H9 (cell line): ENCODE measurements around the gene PKP1. TPM values are rescaled to one million over a fixed set of nuclear protein-coding genes. Genes with fewer than 3 reads are reported as not detected.

Experiments
- DNase-seq: peaks from one replicate; pipeline ENCODE4 v3.0.0-alpha.2; 2017
- H2AFZ ChIP-seq: one replicate; pipeline ENCODE4 v1.6.1; 2013; ENCODE audit warnings: mild to moderate bottlenecking, low read length, control low read depth, moderate library complexity
- H2AK5ac ChIP-seq: 2 replicates; pipeline ENCODE4 v1.6.1; 2013; ENCODE audit warnings: low read length, control low read depth, mixed read lengths; ENCODE audit not compliant: insufficient read length
- H2BK120ac ChIP-seq: one replicate; pipeline ENCODE4 v1.6.1; 2013; ENCODE audit warnings: low read depth, mild to moderate bottlenecking, low read length, control low read depth, inconsistent platforms; ENCODE audit not compliant: poor library complexity, severe bottlenecking
- H2BK12ac ChIP-seq: 2 replicates; pipeline ENCODE4 v1.6.1; 2013; ENCODE audit warnings: low read length, control low read depth, mixed read lengths, low read depth; ENCODE audit not compliant: insufficient read length
- H2BK15ac ChIP-seq: 2 replicates; pipeline ENCODE4 v1.6.1; 2013; ENCODE audit warnings: low read depth, low read length, control low read depth
- H2BK20ac ChIP-seq: one replicate; pipeline ENCODE4 v1.6.1; 2013; ENCODE audit warnings: low read depth, mild to moderate bottlenecking, low read length, control low read depth, inconsistent platforms; ENCODE audit not compliant: poor library complexity, severe bottlenecking
- H2BK5ac ChIP-seq: 2 replicates; pipeline ENCODE4 v1.6.1; 2013; ENCODE audit warnings: low read length, control low read depth, mixed read lengths; ENCODE audit not compliant: insufficient read length
- H3K14ac ChIP-seq: 2 replicates; pipeline ENCODE4 v1.6.1; 2013; ENCODE audit warnings: low read length, control low read depth; ENCODE audit not compliant: insufficient read depth
- H3K18ac ChIP-seq: 2 replicates; pipeline ENCODE4 v1.6.1; 2013; ENCODE audit warnings: low read depth, mild to moderate bottlenecking, mixed read lengths, low read length, control low read depth; ENCODE audit not compliant: insufficient read length
- H3K23ac ChIP-seq: 2 replicates; pipeline ENCODE4 v1.6.1; 2013; ENCODE audit warnings: low read length, control low read depth, mixed read lengths, low read depth; ENCODE audit not compliant: insufficient read length
- H3K23me2 ChIP-seq: 2 replicates; pipeline ENCODE4 v1.6.1; 2013; ENCODE audit warnings: low read depth, mild to moderate bottlenecking, mixed read lengths, low read length, control low read depth; ENCODE audit not compliant: insufficient read length, poor library complexity, severe bottlenecking
- H3K27ac ChIP-seq: 2 replicates; pipeline ENCODE4 v1.5.1; 2013; ENCODE audit warnings: low read length, control low read depth, mixed read lengths, low read depth; ENCODE audit not compliant: insufficient read length
- H3K27me3 ChIP-seq: 2 replicates; pipeline ENCODE4 v1.6.1; 2013; ENCODE audit warnings: low read length, control low read depth, inconsistent platforms; ENCODE audit not compliant: insufficient read depth
- H3K4ac ChIP-seq: 2 replicates; pipeline ENCODE4 v1.6.1; 2013; ENCODE audit warnings: low read depth, mild to moderate bottlenecking, control low read depth, inconsistent platforms, low read length, moderate library complexity
- H3K4me1 ChIP-seq: 2 replicates; pipeline ENCODE4 v1.6.1; 2013; ENCODE audit warnings: low read length, control low read depth, inconsistent platforms; ENCODE audit not compliant: insufficient read depth
- H3K4me2 ChIP-seq: 2 replicates; pipeline ENCODE4 v1.6.1; 2013; ENCODE audit warnings: low read length, control low read depth, mixed read lengths; ENCODE audit not compliant: insufficient read length, insufficient read depth
- H3K56ac ChIP-seq: 2 replicates; pipeline ENCODE4 v1.6.1; 2013; ENCODE audit warnings: low read depth, mild to moderate bottlenecking, mixed read lengths, low read length, control low read depth; ENCODE audit not compliant: insufficient read length
- H3K79me1 ChIP-seq: 2 replicates; pipeline ENCODE4 v1.6.1; 2013; ENCODE audit warnings: low read depth, mild to moderate bottlenecking, moderate library complexity, low read length, control low read depth, inconsistent platforms; ENCODE audit not compliant: insufficient read depth, poor library complexity, severe bottlenecking
- H3K79me2 ChIP-seq: 2 replicates; pipeline ENCODE4 v1.6.1; 2013; ENCODE audit warnings: low read length, control low read depth, inconsistent platforms; ENCODE audit not compliant: insufficient read depth
- H3K9ac ChIP-seq: 2 replicates; pipeline ENCODE4 v1.6.1; 2013; ENCODE audit warnings: low read length, control low read depth, mixed read lengths; ENCODE audit not compliant: insufficient read length; ENCODE audit errors: extremely low read depth
- H3K9me3 ChIP-seq: one replicate; pipeline ENCODE4 v1.6.1; 2013; ENCODE audit warnings: low read depth, low read length, inconsistent platforms; ENCODE audit not compliant: control insufficient read depth
- H3T11ph ChIP-seq: one replicate; pipeline ENCODE4 v1.6.1; 2013; ENCODE audit warnings: mild to moderate bottlenecking, low read length, control low read depth, inconsistent platforms
- H4K20me1 ChIP-seq: one replicate; pipeline ENCODE4 v1.6.1; 2013; ENCODE audit not compliant: control insufficient read depth, insufficient read length, insufficient read depth
- H4K5ac ChIP-seq: 2 replicates; pipeline ENCODE4 v1.6.1; 2013; ENCODE audit warnings: low read depth, mild to moderate bottlenecking, mixed read lengths, low read length, control low read depth; ENCODE audit not compliant: insufficient read length
- H4K8ac ChIP-seq: replicated peaks from 2 replicates; pipeline ENCODE4 v1.6.1; 2013; ENCODE audit warnings: low read length, control low read depth, mixed read lengths, low read depth; ENCODE audit not compliant: insufficient read length
- H4K91ac ChIP-seq: 2 replicates; pipeline ENCODE4 v1.6.1; 2013; ENCODE audit warnings: low read depth, mild to moderate bottlenecking, moderate library complexity, mixed read lengths, low read length, control low read depth; ENCODE audit not compliant: insufficient read length
- H3K27ac Mint-ChIP-seq, 3 experiments: 2 replicates in 2 of 3; 3 replicates in 1 of 3; pipeline ENCODE4 v1.8.0; 2020 to 2021; ENCODE audit warnings: mixed read lengths in 3 of 3, mild to moderate bottlenecking in 1 of 3, moderate library complexity in 1 of 3
- H3K27me3 Mint-ChIP-seq: 2 replicates; pipeline ENCODE4 v1.8.0; 2021; ENCODE audit warnings: low read depth, mild to moderate bottlenecking, moderate library complexity, mixed read lengths
- H3K36me3 Mint-ChIP-seq, 3 experiments: 2 replicates in 2 of 3; 3 replicates in 1 of 3; pipeline ENCODE4 v1.8.0; 2020 to 2021; ENCODE audit warnings: low read depth in 3 of 3, mixed read lengths in 3 of 3; ENCODE audit not compliant: insufficient read depth in 1 of 3
- H3K4me1 Mint-ChIP-seq, 2 experiments: 2 replicates each; pipeline ENCODE4 v1.8.0; 2020; ENCODE audit warnings: mixed read lengths in 2 of 2
- H3K4me3 Mint-ChIP-seq, 2 experiments: 2 replicates in 1 of 2; 3 replicates in 1 of 2; pipeline ENCODE4 v1.8.0; 2020 to 2021; ENCODE audit warnings: mild to moderate bottlenecking in 2 of 2, mixed read lengths in 2 of 2, moderate library complexity in 1 of 2
- H3K9me3 Mint-ChIP-seq, 2 experiments: 2 replicates in 1 of 2; 3 replicates in 1 of 2; pipeline ENCODE4 v1.8.0; 2020; ENCODE audit warnings: mild to moderate bottlenecking in 2 of 2, mixed read lengths in 2 of 2, moderate library complexity in 1 of 2
- CTCF ChIP-seq: fragments of 200-600 bp; sonication (generic); conservative IDR thresholded peaks from 3 replicates; pipeline ENCODE4 v1.8.0; 2021; ENCODE audit warnings: antibody characterized with exemption, mild to moderate bottlenecking
- WGBS: extraction: QIAGEN DNeasy Blood & Tissue Kit; methylation state at CpG from one replicate; pipeline ENCODE4 v1.1.7; 2013; ENCODE audit warnings: missing lambda C conversion rate, low lambda C conversion rate, mixed read lengths; ENCODE audit not compliant: insufficient read length; ENCODE audit errors: extremely low coverage; 5-methylcytosine and 5-hydroxymethylcytosine counted together
- total RNA-seq: library from RNA; stranded (reverse); gene quantifications from 2 replicates; pipeline ENCODE4 v1.2.1, GENCODE V29; 2021

The PKP1 gene
- total RNA-seq, 1 experiment from 2014 or later: 0.09 TPM

- H3K27me3 Mint-ChIP-seq: peaks cover 9% of the 10 kb centered on the region
- Histone ChIP-seq H3K23me2 (no peaks in the 10 kb centered on the region), H2AFZ (no peak overlapping the region), H2BK120ac (no peak overlapping the region), H3K14ac (no peak overlapping the region), H3K27me3 (no peaks in the 10 kb centered on the region), H2BK5ac (no peak overlapping the region), H3K79me2 (no peaks in the 10 kb centered on the region), H3K56ac (no peak overlapping the region), H3K18ac (no peak overlapping the region), H3K4me2 (no peak overlapping the region), H2BK15ac (no peak overlapping the region), H3K23ac (no peak overlapping the region), H3K4ac (no peak overlapping the region), H4K5ac (no peak overlapping the region), H4K91ac (no peak overlapping the region), H3K27ac (no peak overlapping the region), H3K9ac (no peak overlapping the region), H3K79me1 (no peaks in the 10 kb centered on the region), H4K20me1 (no peaks in the 10 kb centered on the region), H3T11ph (no peak overlapping the region), H3K9me3 (no peaks in the 10 kb centered on the region), H2BK20ac (no peak overlapping the region), H2BK12ac (no peak overlapping the region), H3K4me1 (no peaks in the 10 kb centered on the region), H4K8ac (no peak overlapping the region), H2AK5ac (no peak overlapping the region)
- no peaks in the 10 kb centered on the region for H3K9me3 Mint-ChIP-seq
- DNase-seq: no peak
- H3K27ac Mint-ChIP-seq: no peak overlapping the region
- no peaks in the 10 kb centered on the region for H3K36me3 Mint-ChIP-seq
- no peak for TF ChIP-seq CTCF
- no CpG with 5 or more reads among the region's 8 CpGs for WGBS
- H3K4me1 Mint-ChIP-seq: peaks cover 31 to 35% of the 10 kb centered on the region in 2 experiments
- H3K4me3 Mint-ChIP-seq: no peak overlapping the region
Measured at GRCh38 chr1:201291916-201292315, 8.6 kb downstream of the PKP1 start.
